ENCODE data around the gene FBXL22.

DNA sequence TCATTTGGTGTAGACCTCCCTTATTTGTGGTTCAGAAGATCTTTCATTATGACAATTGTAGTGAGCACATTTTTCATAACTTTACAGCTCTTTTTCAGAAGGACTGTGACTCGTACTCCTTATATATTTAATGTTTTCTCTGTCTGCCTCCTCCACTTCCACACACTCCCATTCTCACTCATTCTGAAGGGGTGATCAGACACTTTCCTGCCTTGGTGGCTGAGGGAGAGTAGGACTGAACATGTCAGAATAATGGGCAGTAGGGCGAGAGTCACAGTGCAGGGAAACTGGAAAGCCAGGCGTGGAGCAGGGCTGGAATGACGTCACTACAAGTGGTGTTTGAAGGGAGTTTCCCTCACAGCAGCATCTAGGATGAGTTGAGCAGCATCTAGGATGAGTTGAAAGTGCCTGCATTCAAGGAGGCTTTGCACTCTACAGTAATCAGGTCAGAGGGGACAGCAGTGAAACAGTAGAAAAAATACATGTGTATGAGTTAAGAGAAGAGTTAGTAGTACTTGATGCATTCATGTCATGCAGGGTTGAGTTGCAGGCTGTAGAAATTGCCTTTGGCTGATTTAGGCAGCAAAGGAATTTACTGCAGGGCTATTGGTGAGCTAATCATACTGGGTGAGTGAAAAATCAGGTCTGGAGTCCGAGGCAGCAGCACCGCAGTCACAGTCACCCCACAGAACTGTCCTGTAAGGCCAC lies 36.3 kb upstream of the FBXL22 start:
- TF ChIP-seq, protein P1, sequence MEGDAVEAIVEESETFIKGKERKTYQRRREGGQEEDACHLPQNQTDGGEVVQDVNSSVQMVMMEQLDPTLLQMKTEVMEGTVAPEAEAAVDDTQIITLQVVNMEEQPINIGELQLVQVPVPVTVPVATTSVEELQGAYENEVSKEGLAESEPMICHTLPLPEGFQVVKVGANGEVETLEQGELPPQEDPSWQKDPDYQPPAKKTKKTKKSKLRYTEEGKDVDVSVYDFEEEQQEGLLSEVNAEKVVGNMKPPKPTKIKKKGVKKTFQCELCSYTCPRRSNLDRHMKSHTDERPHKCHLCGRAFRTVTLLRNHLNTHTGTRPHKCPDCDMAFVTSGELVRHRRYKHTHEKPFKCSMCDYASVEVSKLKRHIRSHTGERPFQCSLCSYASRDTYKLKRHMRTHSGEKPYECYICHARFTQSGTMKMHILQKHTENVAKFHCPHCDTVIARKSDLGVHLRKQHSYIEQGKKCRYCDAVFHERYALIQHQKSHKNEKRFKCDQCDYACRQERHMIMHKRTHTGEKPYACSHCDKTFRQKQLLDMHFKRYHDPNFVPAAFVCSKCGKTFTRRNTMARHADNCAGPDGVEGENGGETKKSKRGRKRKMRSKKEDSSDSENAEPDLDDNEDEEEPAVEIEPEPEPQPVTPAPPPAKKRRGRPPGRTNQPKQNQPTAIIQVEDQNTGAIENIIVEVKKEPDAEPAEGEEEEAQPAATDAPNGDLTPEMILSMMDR (conservative IDR thresholded peaks at IDR 0.05): no peak
- TF ChIP-seq EZH2 (IDR thresholded peaks at IDR 0.05; ENCODE audit: low read depth): no peak

Measured in PC-9 (cell line).